ENCODE measurements around the gene PHF20. TPM values are rescaled to one million over a fixed set of nuclear protein-coding genes. Genes with fewer than 3 reads are reported as not detected.

The PHF20 gene
- total RNA-seq, 2 experiments from 2014 or later: 57.9 to 58.8 TPM

DNA sequence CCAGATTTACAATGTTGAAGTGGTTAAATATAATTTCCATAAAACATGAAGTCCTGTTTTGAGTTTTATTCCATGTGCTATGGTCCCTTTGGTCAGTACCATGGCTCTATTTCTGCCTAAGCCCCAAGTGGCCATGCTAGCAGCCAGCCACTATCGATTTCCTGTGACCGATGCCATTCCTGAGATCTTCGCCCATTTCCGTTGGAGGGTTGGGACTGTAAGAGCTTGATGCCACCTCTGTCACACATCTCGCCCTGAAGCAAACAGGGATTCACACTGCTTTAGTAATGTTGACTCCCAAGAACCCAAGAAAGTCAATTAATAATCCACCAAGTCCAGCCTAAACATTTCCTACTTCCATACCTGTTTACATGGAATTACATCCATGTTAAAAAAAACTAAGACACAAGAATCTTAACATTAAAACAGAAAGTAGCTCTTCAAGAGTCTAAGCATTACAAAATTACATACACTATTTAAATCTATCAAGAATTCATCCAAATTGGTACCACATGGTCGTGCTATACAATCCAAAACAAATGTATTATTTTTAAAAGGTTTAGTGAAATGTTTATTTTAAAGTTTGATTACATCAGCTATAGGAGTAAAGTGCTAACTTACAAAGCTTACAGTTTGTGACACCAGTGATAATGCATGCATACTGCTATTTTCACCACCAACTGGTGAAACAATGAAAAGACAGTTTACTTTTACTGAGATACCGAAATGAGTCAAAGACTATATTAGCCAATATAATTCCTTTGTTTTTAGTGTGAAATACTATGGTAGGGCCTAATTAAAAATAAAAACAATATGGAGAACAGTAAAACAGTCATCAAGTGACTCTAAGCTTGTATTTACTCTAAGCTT, 32.3 kb upstream of the PHF20 start:
- ATAC-seq (no peak), DNase-seq (no peak)
- intact Hi-C loops (cut with micrococcal nuclease): loop anchor here (5.0 kb wide), 2 partner anchors 77 to 122 kb away; partner anchors contain the start of genes CPNE1, RBM12 and SPAG4
- Mint-ChIP-seq H3K27me3 (no peaks in the 10 kb centered on the region), H3K4me1 (ENCODE audit: low read depth) (peaks cover 48% of the 10 kb centered on the region), H3K4me3 (peak overlapping the region; percentile 92), H3K27ac (peak overlapping the region; percentile 99), H3K36me3 (ENCODE audit: low read depth) (peaks cover 71% of the 10 kb centered on the region), H3K9me3 (no peaks in the 10 kb centered on the region)
- ChIA-PET POLR2A (interaction anchor here (0.6 to 36.9 kb wide), 8 partner anchors 24 to 284 kb away, joined by 3 to 1214 read pairs (median 4); partner anchors contain the start of genes CEP250, NFS1, PHF20 and ROMO1), CTCF (interaction anchor here (0.6 to 1.9 kb wide), 9 partner anchors 20 to 122 kb away, joined by 3 to 7 read pairs (median 4); partner anchors contain the start of gene PHF20)
- TF ChIP-seq, protein P1, sequence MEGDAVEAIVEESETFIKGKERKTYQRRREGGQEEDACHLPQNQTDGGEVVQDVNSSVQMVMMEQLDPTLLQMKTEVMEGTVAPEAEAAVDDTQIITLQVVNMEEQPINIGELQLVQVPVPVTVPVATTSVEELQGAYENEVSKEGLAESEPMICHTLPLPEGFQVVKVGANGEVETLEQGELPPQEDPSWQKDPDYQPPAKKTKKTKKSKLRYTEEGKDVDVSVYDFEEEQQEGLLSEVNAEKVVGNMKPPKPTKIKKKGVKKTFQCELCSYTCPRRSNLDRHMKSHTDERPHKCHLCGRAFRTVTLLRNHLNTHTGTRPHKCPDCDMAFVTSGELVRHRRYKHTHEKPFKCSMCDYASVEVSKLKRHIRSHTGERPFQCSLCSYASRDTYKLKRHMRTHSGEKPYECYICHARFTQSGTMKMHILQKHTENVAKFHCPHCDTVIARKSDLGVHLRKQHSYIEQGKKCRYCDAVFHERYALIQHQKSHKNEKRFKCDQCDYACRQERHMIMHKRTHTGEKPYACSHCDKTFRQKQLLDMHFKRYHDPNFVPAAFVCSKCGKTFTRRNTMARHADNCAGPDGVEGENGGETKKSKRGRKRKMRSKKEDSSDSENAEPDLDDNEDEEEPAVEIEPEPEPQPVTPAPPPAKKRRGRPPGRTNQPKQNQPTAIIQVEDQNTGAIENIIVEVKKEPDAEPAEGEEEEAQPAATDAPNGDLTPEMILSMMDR (IDR thresholded peaks at IDR 0.05): peak; percentile 26

DNA sequence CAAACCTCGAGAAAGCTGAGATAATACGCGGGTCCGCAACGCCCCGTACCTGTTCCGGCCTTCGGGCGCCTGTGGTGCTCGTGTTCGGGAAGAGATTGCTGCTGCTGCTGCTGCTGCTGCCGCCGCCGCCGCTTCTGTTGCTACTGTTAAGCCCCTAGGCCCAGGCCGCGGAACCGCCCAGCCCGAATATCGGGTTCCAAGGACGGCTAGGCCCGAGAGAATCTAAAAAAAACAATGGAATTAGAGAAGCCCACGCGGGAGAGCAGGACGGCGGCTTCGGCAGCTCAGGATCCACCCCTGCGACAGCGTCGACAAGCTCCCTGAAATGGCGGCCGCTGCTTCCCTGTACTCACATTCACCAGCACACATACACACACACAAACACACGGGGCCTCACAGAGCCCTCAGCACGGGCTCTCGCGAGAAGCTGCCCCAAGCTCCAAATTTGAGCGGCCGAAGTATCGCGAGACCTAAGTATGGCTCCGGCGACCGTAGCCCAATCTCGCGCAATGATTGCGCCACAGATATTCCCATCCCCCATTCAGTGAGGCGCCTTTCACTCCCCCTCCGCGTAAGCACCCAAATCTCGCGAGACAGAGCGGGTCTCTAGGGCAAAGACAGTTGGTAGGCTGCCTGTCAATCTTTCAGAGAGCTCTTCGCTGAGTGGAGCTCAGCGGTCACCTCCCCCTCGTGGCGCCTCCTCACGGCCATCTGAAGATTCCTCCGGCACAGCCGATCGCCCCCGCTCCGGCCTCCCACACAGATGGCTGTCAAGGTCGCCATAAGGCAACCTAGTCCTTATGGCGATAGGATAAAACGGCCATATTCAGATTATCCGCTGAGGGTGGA, 29.7 kb upstream of the PHF20 start, which contains the start of gene RBM39:
Gene RBM39 (minus strand): TSS at position 369 of the 849 bp plus-strand sequence. CDS start 1,386 bp downstream, outside the sequence.
- Mint-ChIP-seq H3K27ac (peak within 1 kb of the TSS; percentile 99), H3K36me3 (ENCODE audit: low read depth) (peaks cover 50% of the 10 kb centered on the region), H3K27me3 (no peaks in the 10 kb centered on the region), H3K4me3 (peak within 1 kb of the TSS; percentile 92), H3K9me3 (no peaks in the 10 kb centered on the region), H3K4me1 (ENCODE audit: low read depth) (peaks cover 38% of the 10 kb centered on the region)
- ChIA-PET CTCF (interaction anchor here (0.6 to 2.2 kb wide), 7 partner anchors 12 to 1004 kb away, joined by 3 to 20 read pairs (median 7); partner anchors contain the start of genes NDRG3, PHF20 and SCAND1), POLR2A (interaction anchor here (0.6 to 36.9 kb wide), 23 partner anchors 8 to 424 kb away, joined by 3 to 1214 read pairs (median 4); partner anchors contain the start of genes CPNE1, NFS1, PHF20 and RBM12)
- ATAC-seq (peak; percentile 89), DNase-seq (peak; percentile 100)
- intact Hi-C loops (cut with micrococcal nuclease): loop anchor here (2.0 to 5.0 kb wide), 2 partner anchors 27 to 125 kb away; partner anchors contain the start of gene SPAG4
- TF ChIP-seq, protein P1 (IDR thresholded peaks at IDR 0.05): no peak

DNA sequence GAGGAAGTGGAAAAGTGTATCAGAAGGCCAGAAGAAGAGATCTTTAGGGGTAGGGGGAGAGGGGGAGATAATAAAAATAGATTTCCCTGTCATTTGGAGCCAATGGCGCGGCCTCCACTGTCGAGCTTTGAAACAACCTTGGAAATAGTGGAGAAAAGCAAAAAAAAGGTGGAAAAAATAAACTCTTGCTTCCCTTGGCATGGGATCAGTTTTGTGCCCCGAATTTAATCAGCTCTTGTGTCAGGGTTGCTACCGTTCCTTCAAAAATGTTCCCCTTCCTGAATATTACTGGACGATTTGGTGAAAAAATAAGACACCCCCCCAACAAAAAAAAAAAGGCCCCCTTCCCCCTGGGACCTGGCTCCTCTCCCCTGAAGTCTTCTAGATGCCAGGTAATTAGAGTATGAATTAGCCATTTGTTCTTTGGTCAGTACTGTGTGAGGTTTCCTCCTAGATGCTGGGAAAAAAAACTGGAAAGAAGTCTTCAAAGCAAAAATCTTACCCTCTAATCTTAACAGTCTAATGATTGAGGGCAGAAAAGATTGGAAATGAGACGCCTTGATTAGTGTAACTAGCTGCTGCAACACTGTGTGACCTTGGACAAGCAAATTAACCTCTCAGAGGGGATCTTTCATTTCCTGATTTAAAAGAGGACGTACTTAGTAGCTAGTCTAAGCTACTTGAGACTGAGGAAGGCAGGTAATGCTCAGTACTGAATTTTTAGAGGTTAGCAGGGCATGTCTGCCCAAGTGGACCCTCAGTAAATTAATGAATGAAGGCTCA, 28.9 kb upstream of the PHF20 start:
- H3K4me3 Mint-ChIP-seq: peak overlapping the region; percentile 92
- CTCF ChIA-PET: interaction anchor here (1.0 to 2.2 kb wide), 6 partner anchors 13 to 212 kb away, joined by 3 to 20 read pairs (median 10); partner anchors contain the start of genes PHF20 and SCAND1
- TF ChIP-seq, protein P1 (IDR thresholded peaks at IDR 0.05): no peak
- H3K27ac Mint-ChIP-seq: peak overlapping the region; percentile 99
- peaks cover 43% of the 10 kb centered on the region for H3K36me3 Mint-ChIP-seq (ENCODE audit: low read depth)
- DNase-seq (no peak), ATAC-seq (no peak)
- intact Hi-C loops (cut with micrococcal nuclease): loop anchor here (2.0 to 5.0 kb wide), 2 partner anchors 26 to 126 kb away; partner anchors contain the start of gene SPAG4
- no peaks in the 10 kb centered on the region for H3K9me3 Mint-ChIP-seq
- H3K27me3 Mint-ChIP-seq: no peaks in the 10 kb centered on the region
- peaks cover 36% of the 10 kb centered on the region for H3K4me1 Mint-ChIP-seq (ENCODE audit: low read depth)
- POLR2A ChIA-PET: interaction anchor here (0.6 to 36.9 kb wide), 19 partner anchors 9 to 244 kb away, joined by 3 to 1214 read pairs (median 5); partner anchors contain the start of genes CPNE1, NFS1, PHF20 and RBM12
